ENCODE data around the gene SNIP1.

SNIP1 gene

GRCh38 chr1:37553927-37554808, at the start of gene SNIP1:
Gene SNIP1, minus strand, starts transcription at chr1:37554293. Its CDS starts 64 bp downstream, at chr1:37554229.
- ChIA-PET CTCF (interaction anchor here (0.9 to 1.3 kb wide), 4 partner anchors 8 to 128 kb away, joined by 3 to 4 read pairs (median 4); partner anchors contain the start of gene MEAF6), POLR2A (interaction anchor here (0.6 to 1.4 kb wide), 3 partner anchors 10 to 136 kb away, joined by 4 read pairs; a partner anchor contains a TSS)
- peak within 1 kb of the TSS; percentile 99 for H3K4me3 ChIP-seq (ENCODE audit: low read depth, low read length)
- no peak for TF ChIP-seq CTCF (IDR thresholded peaks at IDR 0.05; ENCODE audit: insufficient read depth, low read length, missing control alignments)
- peak; percentile 59 for DNase-seq (ENCODE audit: low read depth, low spot score)

GRCh38 chr1:37602750-37603694, 48.9 kb upstream of the SNIP1 start:
- TF ChIP-seq CTCF (IDR thresholded peaks at IDR 0.05; ENCODE audit: insufficient read depth, low read length, missing control alignments), result peak; percentile 59
- no peak for DNase-seq (ENCODE audit: low read depth, low spot score)
- H3K4me3 ChIP-seq (ENCODE audit: low read depth, low read length), result no peak overlapping the region
- ChIA-PET CTCF (interaction anchor here (0.7 to 14.5 kb wide), 29 partner anchors 9 to 1231 kb away, joined by 3 to 382 read pairs (median 5); partner anchors contain the start of gene CDCA8), POLR2A (no interaction called here)

GRCh38 chr1:37601441-37601840, 47.3 kb upstream of the SNIP1 start:
- DNase-seq (ENCODE audit: low read depth, low spot score), result no peak
- H3K4me3 ChIP-seq (ENCODE audit: low read depth, low read length), result no peak overlapping the region
- TF ChIP-seq CTCF (IDR thresholded peaks at IDR 0.05; ENCODE audit: insufficient read depth, low read length, missing control alignments), result no peak
- POLR2A ChIA-PET, result no interaction called here
- CTCF ChIA-PET, result interaction anchor here (1.0 to 14.5 kb wide), 4 partner anchors 8 to 78 kb away, joined by 3 to 382 read pairs (median 8); no protein-coding TSS in a partner anchor

- ChIA-PET POLR2A (no interaction called here), CTCF (interaction anchor here (1.1 to 14.5 kb wide), 4 partner anchors 7 to 93 kb away, joined by 3 to 382 read pairs (median 10); partner anchors contain the start of gene CDCA8)
- no peak for TF ChIP-seq CTCF (IDR thresholded peaks at IDR 0.05; ENCODE audit: insufficient read depth, low read length, missing control alignments)
- no peak for DNase-seq (ENCODE audit: low read depth, low spot score)
- H3K4me3 ChIP-seq (ENCODE audit: low read depth, low read length), result no peak overlapping the region
Observed at GRCh38 chr1:37599940-37600339, 45.8 kb upstream of the SNIP1 start.

GRCh38 chr1:37596182-37596667, 42.1 kb upstream of the SNIP1 start:
- CTCF ChIA-PET, result interaction anchor here (0.6 to 14.5 kb wide), 7 partner anchors 9 to 142 kb away, joined by 3 to 382 read pairs (median 4); no protein-coding TSS in a partner anchor
- TF ChIP-seq CTCF (IDR thresholded peaks at IDR 0.05; ENCODE audit: insufficient read depth, low read length, missing control alignments), result no peak
- POLR2A ChIA-PET, result interaction anchor here (0.9 to 1.4 kb wide), 5 partner anchors 9 to 94 kb away, joined by 3 to 4 read pairs (median 4); partner anchors contain the start of gene MEAF6

More at GRCh38 chr1:37596182-37596667, 42.1 kb upstream of the SNIP1 start:
- no peak for DNase-seq (ENCODE audit: low read depth, low spot score)
- H3K4me3 ChIP-seq (ENCODE audit: low read depth, low read length), result peak overlapping the region; percentile 91

Measured in AG04449 (cell line).